ENCODE measurements around the gene WASL. TPM values are rescaled to one million over a fixed set of nuclear protein-coding genes. Genes with fewer than 3 reads are reported as not detected.
"Not testable (repeated sequence)": the region's sequence is repeated elsewhere in the genome, so short reads cannot be mapped to it uniquely, and the experiment has no call there.

Gene WASL
- total RNA-seq, 4 donors from 2014 or later: 29.3 to 40.0 (median 29.7) TPM

DNA sequence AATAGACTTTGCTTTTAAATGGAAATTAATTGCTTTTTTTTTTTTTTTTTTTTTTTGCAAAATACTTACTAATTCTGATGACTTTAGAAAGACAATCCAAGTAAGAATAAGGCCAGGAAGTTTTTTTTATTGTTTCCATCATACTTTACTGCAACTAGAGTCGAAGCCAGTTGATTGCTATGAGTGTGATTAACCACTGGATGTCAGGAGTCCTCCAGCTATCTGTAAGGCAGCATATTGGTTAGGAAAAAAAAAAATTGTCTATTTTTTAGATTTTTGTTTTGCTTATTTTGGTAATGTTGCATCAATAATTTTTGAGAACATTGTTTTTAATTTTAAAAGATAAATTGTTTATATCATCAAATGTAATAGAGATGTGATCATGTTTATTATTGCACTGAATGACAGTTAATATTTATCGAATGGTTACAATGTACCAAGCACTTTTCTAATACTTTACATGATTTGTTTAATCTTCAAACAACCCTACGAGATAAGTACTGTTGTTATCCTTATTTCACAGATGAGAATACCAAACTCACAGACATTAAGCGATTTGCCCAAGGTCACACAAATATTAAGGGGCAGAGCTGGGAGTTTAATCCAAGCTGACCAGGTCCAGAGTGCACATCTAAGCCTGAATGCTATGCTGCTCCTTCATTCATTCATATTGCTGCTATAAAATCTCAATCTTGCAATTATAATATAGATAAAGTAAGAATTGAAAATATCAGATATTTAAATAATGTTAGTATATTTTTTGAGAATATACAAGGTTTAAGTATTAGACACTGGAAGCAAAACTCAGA is 113.0 kb downstream of the WASL start:
- H3K36me3 ChIP-seq: no peaks in the 10 kb centered on the region
- 57% methylated on average over 4 of the region's 4 CpGs for WGBS
- DNase-seq (ENCODE audit: low spot score in 2 of 2): no peak
- no peaks in the 10 kb centered on the region for H3K4me1 ChIP-seq
- no peak overlapping the region for H3K4me3 ChIP-seq
- TF ChIP-seq POLR2AphosphoS5 (IDR thresholded peaks at IDR 0.05): no peak
- TF ChIP-seq, protein P1, sequence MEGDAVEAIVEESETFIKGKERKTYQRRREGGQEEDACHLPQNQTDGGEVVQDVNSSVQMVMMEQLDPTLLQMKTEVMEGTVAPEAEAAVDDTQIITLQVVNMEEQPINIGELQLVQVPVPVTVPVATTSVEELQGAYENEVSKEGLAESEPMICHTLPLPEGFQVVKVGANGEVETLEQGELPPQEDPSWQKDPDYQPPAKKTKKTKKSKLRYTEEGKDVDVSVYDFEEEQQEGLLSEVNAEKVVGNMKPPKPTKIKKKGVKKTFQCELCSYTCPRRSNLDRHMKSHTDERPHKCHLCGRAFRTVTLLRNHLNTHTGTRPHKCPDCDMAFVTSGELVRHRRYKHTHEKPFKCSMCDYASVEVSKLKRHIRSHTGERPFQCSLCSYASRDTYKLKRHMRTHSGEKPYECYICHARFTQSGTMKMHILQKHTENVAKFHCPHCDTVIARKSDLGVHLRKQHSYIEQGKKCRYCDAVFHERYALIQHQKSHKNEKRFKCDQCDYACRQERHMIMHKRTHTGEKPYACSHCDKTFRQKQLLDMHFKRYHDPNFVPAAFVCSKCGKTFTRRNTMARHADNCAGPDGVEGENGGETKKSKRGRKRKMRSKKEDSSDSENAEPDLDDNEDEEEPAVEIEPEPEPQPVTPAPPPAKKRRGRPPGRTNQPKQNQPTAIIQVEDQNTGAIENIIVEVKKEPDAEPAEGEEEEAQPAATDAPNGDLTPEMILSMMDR (IDR thresholded peaks at IDR 0.05): peak; percentile 32 to 35
- no peaks in the 10 kb centered on the region for H3K9me3 ChIP-seq
- H3K27me3 ChIP-seq: no peaks in the 10 kb centered on the region
- H3K27ac ChIP-seq: no peak overlapping the region

DNA sequence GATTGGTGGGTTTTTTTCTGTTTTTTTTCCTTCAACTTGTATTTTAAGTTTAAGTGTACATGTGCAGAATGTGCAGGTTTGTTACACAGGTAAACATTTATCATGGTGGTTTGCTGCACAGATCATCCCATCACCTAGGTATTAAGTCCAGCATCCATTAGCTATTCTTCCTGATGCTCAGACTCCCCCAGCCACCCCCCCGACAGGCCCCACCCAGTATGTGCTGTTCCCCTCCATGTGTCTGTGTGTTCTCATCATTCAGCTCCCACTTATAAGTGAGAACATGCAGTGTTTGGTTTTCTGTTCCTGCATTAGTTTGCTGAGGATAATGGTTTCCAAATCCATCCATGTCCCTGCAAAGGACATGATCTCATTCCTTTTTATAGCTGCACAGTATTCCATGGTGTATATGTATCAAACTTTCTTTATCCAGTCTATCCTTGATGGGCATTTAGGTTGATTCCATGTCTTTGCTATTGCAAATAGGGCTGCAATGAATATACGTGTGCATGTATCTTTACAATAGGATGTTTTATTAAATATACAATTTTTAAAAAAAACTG is 114.7 kb downstream of the WASL start:
- 80% methylated on average over 2 of the region's 2 CpGs for WGBS
- not testable (repeated sequence) for H3K27ac ChIP-seq; H3K36me3 ChIP-seq; H3K4me1 ChIP-seq; H3K4me3 ChIP-seq; H3K9me3 ChIP-seq; H3K27me3 ChIP-seq; DNase-seq (ENCODE audit: low spot score in 2 of 2)

DNA sequence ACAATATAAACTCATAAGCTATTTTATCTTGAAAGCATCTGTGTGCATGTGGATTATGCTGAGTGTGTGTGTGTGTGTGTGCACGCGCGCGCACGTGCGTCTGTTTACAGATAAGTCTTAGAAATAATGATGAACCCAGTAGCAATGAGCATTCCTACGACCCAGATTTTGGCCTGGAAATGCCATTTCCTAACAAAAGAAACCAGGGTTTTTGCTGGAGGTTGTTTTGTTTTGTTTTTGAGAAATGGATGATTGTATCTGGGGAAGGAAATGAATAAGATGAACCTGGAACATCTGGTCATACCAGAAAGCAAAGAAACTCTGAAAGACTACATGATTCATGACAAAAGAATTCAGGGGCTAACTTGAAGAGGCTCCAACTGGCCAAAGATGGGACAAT is 115.2 kb downstream of the WASL start:
- no peak overlapping the region for H3K4me3 ChIP-seq
- no peaks in the 10 kb centered on the region for H3K4me1 ChIP-seq
- no peaks in the 10 kb centered on the region for H3K9me3 ChIP-seq
- no peaks in the 10 kb centered on the region for H3K36me3 ChIP-seq
- no peaks in the 10 kb centered on the region for H3K27me3 ChIP-seq
- TF ChIP-seq, protein P1 (IDR thresholded peaks at IDR 0.05): no peak
- TF ChIP-seq POLR2A (IDR thresholded peaks at IDR 0.05) (no peak), POLR2AphosphoS5 (IDR thresholded peaks at IDR 0.05) (no peak), EP300 (IDR thresholded peaks at IDR 0.05) (no peak)
- H3K27ac ChIP-seq: no peak overlapping the region
- no peak for DNase-seq (ENCODE audit: low spot score in 2 of 2)
- 73% methylated on average over 7 of the region's 7 CpGs for WGBS

DNA sequence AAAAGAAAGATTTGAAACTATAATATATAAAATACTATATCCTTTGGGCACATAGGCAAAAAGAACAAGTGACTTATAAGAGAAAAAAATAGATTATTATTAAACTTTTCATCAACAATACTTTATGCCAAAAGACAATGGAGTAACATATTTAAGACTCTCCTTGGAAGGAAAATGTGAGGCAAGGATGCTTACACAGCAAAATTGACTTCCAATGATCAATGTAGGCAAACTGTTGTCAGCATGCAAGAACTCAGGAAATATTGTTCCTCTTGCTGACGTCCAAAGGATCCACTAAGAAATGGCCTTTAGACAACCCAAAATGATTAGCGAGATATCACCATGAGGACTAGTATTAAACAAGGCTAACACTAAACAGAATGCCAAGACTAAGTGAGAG is 116.0 kb downstream of the WASL start:
- Histone ChIP-seq H3K36me3 (no peaks in the 10 kb centered on the region), H3K4me3 (no peak overlapping the region)
- WGBS: 92% methylated on average over 2 of the region's 2 CpGs

More for the DNA sequence above, 116.0 kb downstream of the WASL start:
- no peaks in the 10 kb centered on the region for H3K27me3 ChIP-seq
- H3K9me3 ChIP-seq: no peaks in the 10 kb centered on the region
- H3K27ac ChIP-seq: no peak overlapping the region
- H3K4me1 ChIP-seq: no peaks in the 10 kb centered on the region
- DNase-seq (ENCODE audit: low spot score in 2 of 2): no peak
- TF ChIP-seq POLR2A (IDR thresholded peaks at IDR 0.05) (no peak), POLR2AphosphoS5 (IDR thresholded peaks at IDR 0.05) (no peak), EP300 (IDR thresholded peaks at IDR 0.05) (no peak)
- TF ChIP-seq, protein P1 (IDR thresholded peaks at IDR 0.05): no peak

Other genes starting within 250 kb of the WASL start
- gene IQUB, start 214.4 kb downstream of the WASL start, total RNA-seq: 1 to 10 TPM in 2 of 4 donors, under 1 TPM in 2; 0.24 to 1.1 (median 0.71) TPM
- gene NDUFA5, start 191.2 kb downstream of the WASL start, total RNA-seq: 10 to 100 TPM; 21.3 to 34.8 (median 30.3) TPM
- not detected for gene ASB15, start 147.2 kb downstream of the WASL start, total RNA-seq
- gene LMOD2, start 93.1 kb downstream of the WASL start, total RNA-seq: not detected
- 1 to 10 TPM in 3 of 4 donors, under 1 TPM in 1; 0.95 to 2.8 (median 1.9) TPM for gene HYAL4, start 96.2 kb upstream of the WASL start, total RNA-seq
- gene SPAM1, start 176.2 kb upstream of the WASL start, total RNA-seq: not detected